Measurements from ENCODE around the gene LTBP3. TPM values are rescaled to one million over a fixed set of nuclear protein-coding genes. Genes with fewer than 3 reads are reported as not detected.

Gene LTBP3
- total and polyA plus RNA-seq, 9 of the 15 experiments (the other 6 are each of a cell fraction or from before 2014, with no cell fraction given): 0.06 to 20.5 (median 4.8) TPM

DNA sequence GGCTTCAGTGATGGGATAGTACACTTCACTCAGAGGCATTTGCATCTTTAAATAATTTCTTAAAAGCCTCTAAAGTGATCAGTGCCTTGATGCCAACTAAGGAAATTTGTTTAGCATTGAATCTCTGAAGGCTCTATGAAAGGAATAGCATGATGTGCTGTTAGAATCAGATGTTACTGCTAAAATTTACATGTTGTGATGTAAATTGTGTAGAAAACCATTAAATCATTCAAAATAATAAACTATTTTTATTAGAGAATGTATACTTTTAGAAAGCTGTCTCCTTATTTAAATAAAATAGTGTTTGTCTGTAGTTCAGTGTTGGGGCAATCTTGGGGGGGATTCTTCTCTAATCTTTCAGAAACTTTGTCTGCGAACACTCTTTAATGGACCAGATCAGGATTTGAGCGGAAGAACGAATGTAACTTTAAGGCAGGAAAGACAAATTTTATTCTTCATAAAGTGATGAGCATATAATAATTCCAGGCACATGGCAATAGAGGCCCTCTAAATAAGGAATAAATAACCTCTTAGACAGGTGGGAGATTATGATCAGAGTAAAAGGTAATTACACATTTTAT lies 54.7 kb downstream of the LTBP3 start (continued):
- TF ChIP-seq, protein P1, sequence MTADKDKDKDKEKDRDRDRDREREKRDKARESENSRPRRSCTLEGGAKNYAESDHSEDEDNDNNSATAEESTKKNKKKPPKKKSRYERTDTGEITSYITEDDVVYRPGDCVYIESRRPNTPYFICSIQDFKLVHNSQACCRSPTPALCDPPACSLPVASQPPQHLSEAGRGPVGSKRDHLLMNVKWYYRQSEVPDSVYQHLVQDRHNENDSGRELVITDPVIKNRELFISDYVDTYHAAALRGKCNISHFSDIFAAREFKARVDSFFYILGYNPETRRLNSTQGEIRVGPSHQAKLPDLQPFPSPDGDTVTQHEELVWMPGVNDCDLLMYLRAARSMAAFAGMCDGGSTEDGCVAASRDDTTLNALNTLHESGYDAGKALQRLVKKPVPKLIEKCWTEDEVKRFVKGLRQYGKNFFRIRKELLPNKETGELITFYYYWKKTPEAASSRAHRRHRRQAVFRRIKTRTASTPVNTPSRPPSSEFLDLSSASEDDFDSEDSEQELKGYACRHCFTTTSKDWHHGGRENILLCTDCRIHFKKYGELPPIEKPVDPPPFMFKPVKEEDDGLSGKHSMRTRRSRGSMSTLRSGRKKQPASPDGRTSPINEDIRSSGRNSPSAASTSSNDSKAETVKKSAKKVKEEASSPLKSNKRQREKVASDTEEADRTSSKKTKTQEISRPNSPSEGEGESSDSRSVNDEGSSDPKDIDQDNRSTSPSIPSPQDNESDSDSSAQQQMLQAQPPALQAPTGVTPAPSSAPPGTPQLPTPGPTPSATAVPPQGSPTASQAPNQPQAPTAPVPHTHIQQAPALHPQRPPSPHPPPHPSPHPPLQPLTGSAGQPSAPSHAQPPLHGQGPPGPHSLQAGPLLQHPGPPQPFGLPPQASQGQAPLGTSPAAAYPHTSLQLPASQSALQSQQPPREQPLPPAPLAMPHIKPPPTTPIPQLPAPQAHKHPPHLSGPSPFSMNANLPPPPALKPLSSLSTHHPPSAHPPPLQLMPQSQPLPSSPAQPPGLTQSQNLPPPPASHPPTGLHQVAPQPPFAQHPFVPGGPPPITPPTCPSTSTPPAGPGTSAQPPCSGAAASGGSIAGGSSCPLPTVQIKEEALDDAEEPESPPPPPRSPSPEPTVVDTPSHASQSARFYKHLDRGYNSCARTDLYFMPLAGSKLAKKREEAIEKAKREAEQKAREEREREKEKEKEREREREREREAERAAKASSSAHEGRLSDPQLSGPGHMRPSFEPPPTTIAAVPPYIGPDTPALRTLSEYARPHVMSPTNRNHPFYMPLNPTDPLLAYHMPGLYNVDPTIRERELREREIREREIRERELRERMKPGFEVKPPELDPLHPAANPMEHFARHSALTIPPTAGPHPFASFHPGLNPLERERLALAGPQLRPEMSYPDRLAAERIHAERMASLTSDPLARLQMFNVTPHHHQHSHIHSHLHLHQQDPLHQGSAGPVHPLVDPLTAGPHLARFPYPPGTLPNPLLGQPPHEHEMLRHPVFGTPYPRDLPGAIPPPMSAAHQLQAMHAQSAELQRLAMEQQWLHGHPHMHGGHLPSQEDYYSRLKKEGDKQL (CRISPR knock-in tag; IDR thresholded peaks at IDR 0.05; ENCODE audit: borderline replicate concordance): no peak
- no peak for TF ChIP-seq ESRRB (CRISPR knock-in tag; IDR thresholded peaks at IDR 0.05; ENCODE audit: borderline replicate concordance)
- TF ChIP-seq, protein P2, sequence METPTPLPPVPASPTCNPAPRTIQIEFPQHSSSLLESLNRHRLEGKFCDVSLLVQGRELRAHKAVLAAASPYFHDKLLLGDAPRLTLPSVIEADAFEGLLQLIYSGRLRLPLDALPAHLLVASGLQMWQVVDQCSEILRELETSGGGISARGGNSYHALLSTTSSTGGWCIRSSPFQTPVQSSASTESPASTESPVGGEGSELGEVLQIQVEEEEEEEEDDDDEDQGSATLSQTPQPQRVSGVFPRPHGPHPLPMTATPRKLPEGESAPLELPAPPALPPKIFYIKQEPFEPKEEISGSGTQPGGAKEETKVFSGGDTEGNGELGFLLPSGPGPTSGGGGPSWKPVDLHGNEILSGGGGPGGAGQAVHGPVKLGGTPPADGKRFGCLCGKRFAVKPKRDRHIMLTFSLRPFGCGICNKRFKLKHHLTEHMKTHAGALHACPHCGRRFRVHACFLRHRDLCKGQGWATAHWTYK (CRISPR knock-in tag; IDR thresholded peaks at IDR 0.05): no peak
- no peak for TF ChIP-seq GTF2F1 (IDR thresholded peaks at IDR 0.05; ENCODE audit: low read depth, low read length)
- TF ChIP-seq, protein P3, sequence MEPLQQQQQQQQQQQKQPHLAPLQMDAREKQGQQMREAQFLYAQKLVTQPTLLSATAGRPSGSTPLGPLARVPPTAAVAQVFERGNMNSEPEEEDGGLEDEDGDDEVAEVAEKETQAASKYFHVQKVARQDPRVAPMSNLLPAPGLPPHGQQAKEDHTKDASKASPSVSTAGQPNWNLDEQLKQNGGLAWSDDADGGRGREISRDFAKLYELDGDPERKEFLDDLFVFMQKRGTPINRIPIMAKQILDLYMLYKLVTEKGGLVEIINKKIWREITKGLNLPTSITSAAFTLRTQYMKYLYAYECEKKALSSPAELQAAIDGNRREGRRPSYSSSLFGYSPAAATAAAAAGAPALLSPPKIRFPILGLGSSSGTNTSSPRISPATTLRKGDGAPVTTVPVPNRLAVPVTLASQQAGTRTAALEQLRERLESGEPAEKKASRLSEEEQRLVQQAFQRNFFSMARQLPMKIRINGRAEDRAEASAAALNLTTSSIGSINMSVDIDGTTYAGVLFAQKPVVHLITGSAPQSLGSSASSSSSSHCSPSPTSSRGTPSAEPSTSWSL (CRISPR knock-in tag; IDR thresholded peaks at IDR 0.05; ENCODE audit: borderline replicate concordance): no peak
- TF ChIP-seq SMARCB1 (IDR thresholded peaks at IDR 0.05; ENCODE audit: insufficient read length, low read depth): no peak
- peak; percentile 16 for TF ChIP-seq MEIS2 (IDR thresholded peaks at IDR 0.05; ENCODE audit: partially characterized antibody)
- TF ChIP-seq PRPF4 (IDR thresholded peaks at IDR 0.05; ENCODE audit: insufficient read depth, low read depth, low read length, poor library complexity, severe bottlenecking): peak; percentile 74
- no peak for TF ChIP-seq ERF (CRISPR knock-in tag; IDR thresholded peaks at IDR 0.05)
- no peak; the same call in 1 of the 2 replicates for TF ChIP-seq POLR2H (tag; IDR thresholded peaks at IDR 0.05; ENCODE audit: low read depth)
- 0 out of 2 replicates have a peak, but pooled peaks have one; percentile 29 for TF ChIP-seq ZNF197 (CRISPR knock-in tag; IDR thresholded peaks at IDR 0.05; ENCODE audit: low read depth)
- TF ChIP-seq CC2D1A (IDR thresholded peaks at IDR 0.05): no peak
- 0 out of 2 replicates have a peak, but pooled peaks have one; percentile 15 for TF ChIP-seq LCOR (CRISPR knock-in tag; IDR thresholded peaks at IDR 0.05)
- TF ChIP-seq, protein P4, sequence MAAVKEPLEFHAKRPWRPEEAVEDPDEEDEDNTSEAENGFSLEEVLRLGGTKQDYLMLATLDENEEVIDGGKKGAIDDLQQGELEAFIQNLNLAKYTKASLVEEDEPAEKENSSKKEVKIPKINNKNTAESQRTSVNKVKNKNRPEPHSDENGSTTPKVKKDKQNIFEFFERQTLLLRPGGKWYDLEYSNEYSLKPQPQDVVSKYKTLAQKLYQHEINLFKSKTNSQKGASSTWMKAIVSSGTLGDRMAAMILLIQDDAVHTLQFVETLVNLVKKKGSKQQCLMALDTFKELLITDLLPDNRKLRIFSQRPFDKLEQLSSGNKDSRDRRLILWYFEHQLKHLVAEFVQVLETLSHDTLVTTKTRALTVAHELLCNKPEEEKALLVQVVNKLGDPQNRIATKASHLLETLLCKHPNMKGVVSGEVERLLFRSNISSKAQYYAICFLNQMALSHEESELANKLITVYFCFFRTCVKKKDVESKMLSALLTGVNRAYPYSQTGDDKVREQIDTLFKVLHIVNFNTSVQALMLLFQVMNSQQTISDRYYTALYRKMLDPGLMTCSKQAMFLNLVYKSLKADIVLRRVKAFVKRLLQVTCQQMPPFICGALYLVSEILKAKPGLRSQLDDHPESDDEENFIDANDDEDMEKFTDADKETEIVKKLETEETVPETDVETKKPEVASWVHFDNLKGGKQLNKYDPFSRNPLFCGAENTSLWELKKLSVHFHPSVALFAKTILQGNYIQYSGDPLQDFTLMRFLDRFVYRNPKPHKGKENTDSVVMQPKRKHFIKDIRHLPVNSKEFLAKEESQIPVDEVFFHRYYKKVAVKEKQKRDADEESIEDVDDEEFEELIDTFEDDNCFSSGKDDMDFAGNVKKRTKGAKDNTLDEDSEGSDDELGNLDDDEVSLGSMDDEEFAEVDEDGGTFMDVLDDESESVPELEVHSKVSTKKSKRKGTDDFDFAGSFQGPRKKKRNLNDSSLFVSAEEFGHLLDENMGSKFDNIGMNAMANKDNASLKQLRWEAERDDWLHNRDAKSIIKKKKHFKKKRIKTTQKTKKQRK (IDR thresholded peaks at IDR 0.05; ENCODE audit: borderline replicate concordance, low read depth, low read length): no peak
- TF ChIP-seq FOXK1 (CRISPR knock-in tag; IDR thresholded peaks at IDR 0.05; ENCODE audit: borderline replicate concordance): no peak
